GM18861 (cell line): ENCODE results near the gene PDC.
"Not testable (repeated sequence)": the region's sequence is repeated elsewhere in the genome, so short reads cannot be mapped to it uniquely, and the experiment has no call there.

Experiments
- ATAC-seq: cut with Tn5 transposase; IDR thresholded peaks from one replicate; pipeline ENCODE4 v1.9.1; 2021; ENCODE audit not compliant: unreplicated experiment

Gene PDC

DNA sequence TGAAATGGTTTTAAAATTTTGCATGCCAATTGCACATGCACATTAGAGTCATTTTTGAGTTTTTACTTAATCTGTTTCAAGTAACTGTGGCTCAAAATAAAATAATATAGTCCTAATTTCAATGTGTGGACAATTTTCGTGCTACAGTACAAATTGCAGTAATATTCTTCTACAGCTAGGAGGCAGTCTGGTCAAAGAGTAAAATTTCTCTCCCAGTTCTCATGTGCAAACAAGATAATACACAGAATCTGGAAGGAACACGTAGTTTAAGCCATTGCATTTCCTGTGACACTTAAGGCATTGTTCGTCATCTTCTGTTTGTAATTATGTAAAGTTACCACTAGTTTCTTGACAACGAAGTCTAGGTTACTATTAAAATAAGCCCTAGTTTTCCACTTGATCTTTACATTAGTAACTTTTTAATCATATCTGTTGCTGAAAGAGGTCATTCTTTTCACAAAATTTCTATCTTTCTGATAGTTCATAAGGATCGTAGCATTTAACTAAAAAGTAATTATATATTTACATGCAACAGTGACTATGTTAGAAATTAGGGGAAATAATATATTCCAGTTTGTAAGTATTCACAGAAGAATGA is 56.4 kb downstream of the PDC start:
- peak; percentile 67 for ATAC-seq

DNA sequence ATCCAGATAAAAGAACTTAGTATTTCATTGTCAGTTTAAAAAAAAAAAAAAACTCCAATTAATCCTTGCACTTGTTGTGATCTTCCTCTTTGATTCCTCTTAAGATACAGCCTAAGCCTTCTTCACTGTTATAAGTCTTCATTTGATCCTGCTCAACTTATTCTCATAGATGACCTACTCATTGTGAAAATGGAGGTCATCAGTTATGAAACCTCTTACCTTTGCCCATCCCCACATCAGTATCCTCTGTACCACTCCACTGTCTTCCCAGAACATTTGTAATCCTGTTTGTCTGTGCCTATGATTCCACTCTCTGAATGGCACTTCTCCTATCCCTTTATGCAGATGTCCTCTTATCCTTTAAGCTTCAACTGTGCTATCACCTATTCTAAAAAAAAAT is 57.3 kb downstream of the PDC start:
- ATAC-seq: no peak

DNA sequence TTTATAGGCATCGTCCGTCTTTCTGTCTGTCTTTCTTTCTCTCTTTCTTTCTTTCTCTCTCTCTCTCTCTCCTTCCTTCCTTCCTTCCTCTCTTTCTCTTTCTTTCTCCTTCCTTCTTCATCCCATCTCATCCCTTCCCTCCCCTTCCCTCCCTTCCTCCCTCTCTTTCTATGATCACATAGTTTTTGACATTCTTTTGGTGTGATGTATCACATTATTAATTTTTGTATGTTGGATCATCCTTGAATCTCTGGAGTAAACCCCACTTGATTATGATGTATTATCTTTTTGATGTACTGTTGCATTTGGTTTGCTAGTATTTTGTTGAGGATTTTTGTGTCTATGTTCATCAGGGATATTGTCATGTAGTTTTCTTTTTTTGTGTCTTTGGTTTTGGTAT is 59.5 kb downstream of the PDC start:
- not testable (repeated sequence) for ATAC-seq
